Esophagus (tissue), 2 donors: ENCODE results near the gene NPHS1. TPM values are rescaled to one million over a fixed set of nuclear protein-coding genes. Genes with fewer than 3 reads are reported as not detected.
A peak's percentile ranks its signal among the peaks of the same experiment; 100 is the strongest.

Source experiments
- H3K27ac ChIP-seq, 2 donors: one replicate each; pipeline ENCODE4 v1.5.1; 2013; ENCODE audit warnings: low read depth in 2 of 2, mild to moderate bottlenecking in 2 of 2, inconsistent platforms in 1 of 2, low read length in 1 of 2, moderate library complexity in 1 of 2
- H3K27me3 ChIP-seq, 2 donors: one replicate each; pipeline ENCODE4 v1.6.1; 2013; ENCODE audit warnings: low read length in 2 of 2, control low read depth in 1 of 2, mild to moderate bottlenecking in 1 of 2; ENCODE audit not compliant: insufficient read depth in 2 of 2, control insufficient read depth in 1 of 2
- H3K36me3 ChIP-seq, 2 donors: one replicate each; pipeline ENCODE4 v1.6.1; 2013; ENCODE audit warnings: low read length in 1 of 2; ENCODE audit not compliant: control insufficient read depth in 2 of 2, insufficient read depth in 2 of 2
- H3K4me1 ChIP-seq, 2 donors: one replicate each; pipeline ENCODE4 v1.6.1; 2013; ENCODE audit warnings: low read length in 1 of 2; ENCODE audit not compliant: control insufficient read depth in 2 of 2, insufficient read depth in 2 of 2
- H3K4me3 ChIP-seq, 2 donors: one replicate each; pipeline ENCODE4 v1.5.1; 2013; ENCODE audit warnings: low read length in 2 of 2, mild to moderate bottlenecking in 2 of 2, low read depth in 1 of 2, moderate library complexity in 1 of 2
- H3K9me3 ChIP-seq, 2 donors: one replicate each; pipeline ENCODE4 v1.6.1; 2013; ENCODE audit warnings: mild to moderate bottlenecking in 2 of 2, low read depth in 1 of 2, low read length in 1 of 2, moderate library complexity in 1 of 2; ENCODE audit not compliant: control insufficient read depth in 2 of 2, insufficient read depth in 1 of 2
- WGBS, 2 donors: extraction: QIAGEN DNeasy Blood & Tissue Kit; methylation state at CpG; one replicate each; pipeline ENCODE4 v1.1.7; 2013; 5-methylcytosine and 5-hydroxymethylcytosine counted together
- polyA plus RNA-seq, 2 donors: library from polyadenylated mRNA; stranded (reverse); fragments of 200-250 nt; gene quantifications; one replicate each; pipeline ENCODE4 v1.2.3, GENCODE V29; 2013
- donor health status: healthy with polysubstance abuse.
- donor health status: Bipolar disorder and iron deficiency.

The NPHS1 gene
- polyA plus RNA-seq, 2 donors = not detected

- WGBS, 2 donors = 45 to 51% methylated on average over 29 to 32 of the region's 32 CpGs
- peaks cover 0 to 6% of the 10 kb centered on the region in 2 donors for H3K27me3 ChIP-seq
Observed at GRCh38 chr19:35851213-35852028, 883 bp downstream of the NPHS1 start.

GRCh38 chr19:35848919-35849505, 3.3 kb downstream of the NPHS1 start:
- H3K4me3 ChIP-seq = no peak overlapping the region
- H3K9me3 ChIP-seq = peaks cover 0 to 5% of the 10 kb centered on the region in 2 donors
- peaks cover 0 to 6% of the 10 kb centered on the region in 2 donors for H3K4me1 ChIP-seq
- 89 to 91% methylated on average over 17 to 18 of the region's 18 CpGs for WGBS, 2 donors
- peaks cover 0 to 6% of the 10 kb centered on the region in 2 donors for H3K27me3 ChIP-seq
- no peaks in the 10 kb centered on the region for H3K36me3 ChIP-seq
- H3K27ac ChIP-seq = no peak overlapping the region

More at GRCh38 chr19:35851213-35852028, 883 bp downstream of the NPHS1 start:
- Histone ChIP-seq H3K36me3 (no peaks in the 10 kb centered on the region), H3K4me1 (peaks cover 0 to 5% of the 10 kb centered on the region in 2 donors), H3K4me3 (no peak overlapping the region), H3K27ac (no peak overlapping the region), H3K9me3 (peaks cover 0 to 2% of the 10 kb centered on the region in 2 donors)

GRCh38 chr19:35848486-35848885, 3.8 kb downstream of the NPHS1 start:
- H3K36me3 ChIP-seq = no peaks in the 10 kb centered on the region
- H3K27me3 ChIP-seq = peaks cover 0 to 6% of the 10 kb centered on the region in 2 donors
- 77 to 81% methylated on average over 8 of the region's 8 CpGs for WGBS, 2 donors
- no peak overlapping the region for H3K4me3 ChIP-seq
- no peak overlapping the region for H3K27ac ChIP-seq
- peaks cover 0 to 8% of the 10 kb centered on the region in 2 donors for H3K4me1 ChIP-seq
- H3K9me3 ChIP-seq = peaks cover 0 to 10% of the 10 kb centered on the region in 2 donors

GRCh38 chr19:35847911-35848310, 4.4 kb downstream of the NPHS1 start:
- whole genome bisulfite sequencing, 2 donors = 80 to 81% methylated on average over 8 of the region's 8 CpGs
- peaks cover 0 to 8% of the 10 kb centered on the region in 2 donors for H3K4me1 ChIP-seq
- H3K4me3 ChIP-seq = no peak overlapping the region
- H3K27ac ChIP-seq = no peak overlapping the region
- H3K27me3 ChIP-seq = peaks cover 0 to 8% of the 10 kb centered on the region in 2 donors
- no peaks in the 10 kb centered on the region for H3K36me3 ChIP-seq
- peaks cover 0 to 10% of the 10 kb centered on the region in 2 donors for H3K9me3 ChIP-seq

- Histone ChIP-seq H3K4me1 (peaks cover 0 to 8% of the 10 kb centered on the region in 2 donors), H3K4me3 (no peak overlapping the region), H3K27ac (no peak overlapping the region), H3K9me3 (peaks cover 0 to 10% of the 10 kb centered on the region in 2 donors), H3K27me3 (peaks cover 0 to 8% of the 10 kb centered on the region in 2 donors), H3K36me3 (no peaks in the 10 kb centered on the region)
- 1 to 2% methylated on average over 24 to 26 of the region's 26 CpGs for WGBS, 2 donors
Observed at GRCh38 chr19:35846038-35846668, 6.2 kb downstream of the NPHS1 start.

GRCh38 chr19:35845215-35846037, 6.9 kb downstream of the NPHS1 start:
- Histone ChIP-seq H3K9me3 (peaks cover 0 to 10% of the 10 kb centered on the region in 2 donors), H3K27me3 (peaks cover 0 to 7% of the 10 kb centered on the region in 2 donors), H3K36me3 (no peaks in the 10 kb centered on the region), H3K4me3 (peak overlapping the region in 1 of 2 donors; percentile 25), H3K27ac (no peak overlapping the region), H3K4me1 (peaks cover 0 to 8% of the 10 kb centered on the region in 2 donors)
- WGBS, 2 donors = 4 to 5% methylated on average over 56 to 63 of the region's 63 CpGs

- H3K4me3 ChIP-seq = peak overlapping the region in 1 of 2 donors; percentile 25
- H3K4me1 ChIP-seq = peaks cover 0 to 8% of the 10 kb centered on the region in 2 donors
- H3K9me3 ChIP-seq = peaks cover 0 to 10% of the 10 kb centered on the region in 2 donors
- no peak overlapping the region for H3K27ac ChIP-seq
- peaks cover 0 to 5% of the 10 kb centered on the region in 2 donors for H3K27me3 ChIP-seq
- H3K36me3 ChIP-seq = no peaks in the 10 kb centered on the region
- WGBS, 2 donors = 55 to 63% methylated on average over 16 of the region's 16 CpGs
Observed at GRCh38 chr19:35844482-35845214, 7.7 kb downstream of the NPHS1 start.

GRCh38 chr19:35843676-35844481, 8.4 kb downstream of the NPHS1 start:
- H3K27ac ChIP-seq = no peak overlapping the region
- H3K27me3 ChIP-seq = peaks cover 0 to 5% of the 10 kb centered on the region in 2 donors
- H3K36me3 ChIP-seq = no peaks in the 10 kb centered on the region
- no peak overlapping the region for H3K4me3 ChIP-seq
- 11 to 14% methylated on average over 42 of the region's 42 CpGs for WGBS, 2 donors
- H3K9me3 ChIP-seq = peaks cover 2 to 13% of the 10 kb centered on the region in 2 donors
- H3K4me1 ChIP-seq = peaks cover 0 to 10% of the 10 kb centered on the region in 2 donors
